WERI-Rb-1 (cell line): Measurements from ENCODE around the gene TBX2.

ENCODE experiments used
- DNase-seq: peaks from one replicate; pipeline ENCODE4 v3.0.0-alpha.2; 2020
- H3K27ac ChIP-seq: fragments of 250-450 bp; sonication (Bioruptor Pico); 2 replicates; pipeline ENCODE4 v1.5.1; 2020; ENCODE audit warnings: mild to moderate bottlenecking, moderate library complexity
- H3K27me3 ChIP-seq: fragments of 250-450 bp; sonication (Bioruptor Pico); 2 replicates; pipeline ENCODE4 v1.5.1; 2021; ENCODE audit warnings: mild to moderate bottlenecking, low read depth, moderate library complexity; ENCODE audit not compliant: insufficient read depth, severe bottlenecking
- H3K36me3 ChIP-seq: fragments of 250-450 bp; sonication (Bioruptor Pico); 2 replicates; pipeline ENCODE4 v1.5.1; 2020; ENCODE audit warnings: mild to moderate bottlenecking, moderate library complexity
- H3K4me3 ChIP-seq: 2 replicates; pipeline ENCODE4 v1.5.1; 2011; ENCODE audit warnings: low read depth, mild to moderate bottlenecking, control low read depth, low read length
- H3K9me3 ChIP-seq: fragments of 250-450 bp; sonication (Bioruptor Pico); 2 replicates; pipeline ENCODE4 v1.5.1; 2021; ENCODE audit warnings: mild to moderate bottlenecking, moderate library complexity; ENCODE audit not compliant: severe bottlenecking
- TF ChIP-seq, protein P1 (sequence below): IDR thresholded peaks from 2 replicates; pipeline ENCODE4 v1.5.1; 2011; ENCODE audit warnings: low read depth, mild to moderate bottlenecking, control low read depth, inconsistent platforms, low read length

Gene TBX2

DNA sequence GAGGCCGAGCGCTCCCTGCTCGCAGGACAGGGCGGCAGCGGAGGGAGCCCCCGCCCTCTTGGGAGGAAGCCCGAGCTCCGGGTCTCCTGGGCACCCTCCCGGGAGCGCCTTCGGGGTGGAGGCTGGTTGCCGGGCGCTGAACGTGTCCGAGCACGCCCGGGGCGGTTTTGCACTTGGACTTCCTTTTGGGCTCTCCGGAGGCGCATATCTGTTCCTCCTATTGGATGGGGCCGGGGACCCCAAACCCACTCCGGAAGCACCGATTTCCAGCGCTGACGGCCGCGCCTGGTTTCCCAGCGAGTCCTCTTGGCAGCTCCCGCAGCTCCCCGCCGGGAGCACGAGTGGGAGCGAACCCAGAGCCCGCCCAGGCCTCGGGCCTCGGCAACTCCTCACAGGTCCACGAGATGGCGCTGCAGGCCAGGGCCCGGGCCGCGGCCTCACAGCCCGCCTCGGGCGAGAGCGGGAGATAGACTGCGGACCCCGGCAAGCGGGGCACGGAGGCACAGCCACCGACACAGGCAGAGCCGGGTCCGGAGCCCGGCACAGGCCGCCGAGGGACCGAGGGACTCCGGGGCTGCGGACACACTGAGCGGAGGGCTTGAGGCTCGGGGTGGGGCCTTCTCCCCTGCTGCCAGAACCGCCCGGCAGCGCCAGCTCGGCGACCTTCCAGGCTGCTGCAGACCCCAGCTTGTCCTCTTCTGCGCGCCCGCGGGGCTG is 12.7 kb downstream of the TBX2 start:
- TF ChIP-seq, protein P1, sequence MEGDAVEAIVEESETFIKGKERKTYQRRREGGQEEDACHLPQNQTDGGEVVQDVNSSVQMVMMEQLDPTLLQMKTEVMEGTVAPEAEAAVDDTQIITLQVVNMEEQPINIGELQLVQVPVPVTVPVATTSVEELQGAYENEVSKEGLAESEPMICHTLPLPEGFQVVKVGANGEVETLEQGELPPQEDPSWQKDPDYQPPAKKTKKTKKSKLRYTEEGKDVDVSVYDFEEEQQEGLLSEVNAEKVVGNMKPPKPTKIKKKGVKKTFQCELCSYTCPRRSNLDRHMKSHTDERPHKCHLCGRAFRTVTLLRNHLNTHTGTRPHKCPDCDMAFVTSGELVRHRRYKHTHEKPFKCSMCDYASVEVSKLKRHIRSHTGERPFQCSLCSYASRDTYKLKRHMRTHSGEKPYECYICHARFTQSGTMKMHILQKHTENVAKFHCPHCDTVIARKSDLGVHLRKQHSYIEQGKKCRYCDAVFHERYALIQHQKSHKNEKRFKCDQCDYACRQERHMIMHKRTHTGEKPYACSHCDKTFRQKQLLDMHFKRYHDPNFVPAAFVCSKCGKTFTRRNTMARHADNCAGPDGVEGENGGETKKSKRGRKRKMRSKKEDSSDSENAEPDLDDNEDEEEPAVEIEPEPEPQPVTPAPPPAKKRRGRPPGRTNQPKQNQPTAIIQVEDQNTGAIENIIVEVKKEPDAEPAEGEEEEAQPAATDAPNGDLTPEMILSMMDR: peak; percentile 98
- H3K27ac ChIP-seq: peak overlapping the region; percentile 92
- peak overlapping the region; percentile 91 for H3K4me3 ChIP-seq
- H3K27me3 ChIP-seq: peaks cover 8% of the 10 kb centered on the region
- no peaks in the 10 kb centered on the region for H3K36me3 ChIP-seq
- no peaks in the 10 kb centered on the region for H3K9me3 ChIP-seq
- peak; percentile 87 for DNase-seq

DNA sequence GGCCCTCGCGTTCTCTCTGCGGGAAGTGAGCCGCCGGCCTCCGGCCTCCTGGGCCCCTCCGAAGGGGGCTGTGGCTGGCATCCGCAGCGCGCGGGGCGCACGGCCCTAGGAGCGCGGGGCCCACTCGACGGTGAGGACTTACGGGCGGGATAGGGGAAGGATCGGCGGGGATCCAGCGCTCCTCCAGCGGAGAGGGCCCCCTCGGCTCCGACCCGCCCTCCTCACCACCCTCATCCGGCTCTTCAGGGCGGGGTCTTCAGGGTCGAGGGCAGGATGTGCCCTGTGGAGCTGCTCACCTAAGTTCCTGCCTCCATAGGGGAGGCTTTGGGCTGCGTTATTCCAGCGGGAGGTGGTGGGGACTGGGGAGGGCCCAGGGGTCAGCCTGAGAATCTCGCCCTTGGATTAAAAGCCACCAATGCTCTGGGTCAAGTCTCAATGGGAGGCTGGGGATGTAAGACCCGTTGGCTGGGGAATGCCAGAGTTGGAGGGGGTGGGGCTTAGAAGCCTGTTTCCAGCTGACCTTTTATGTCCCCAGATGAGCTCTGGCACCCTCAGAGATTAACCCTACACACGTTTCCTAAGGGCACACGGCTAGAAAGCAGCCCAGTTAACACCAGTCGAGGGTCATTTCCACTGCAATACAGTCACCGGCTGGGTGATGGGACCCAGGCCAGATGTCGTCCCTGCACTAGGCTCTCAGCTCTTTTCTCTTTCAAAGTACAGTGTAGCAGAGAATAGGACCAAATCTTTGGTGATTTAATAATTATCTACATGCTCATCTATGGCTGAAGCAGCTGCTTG is 13.4 kb downstream of the TBX2 start:
- peak overlapping the region; percentile 91 for H3K4me3 ChIP-seq
- H3K9me3 ChIP-seq: no peaks in the 10 kb centered on the region
- TF ChIP-seq, protein P1: no peak
- H3K27me3 ChIP-seq: peaks cover 8% of the 10 kb centered on the region
- peak overlapping the region; percentile 92 for H3K27ac ChIP-seq
- H3K36me3 ChIP-seq: no peaks in the 10 kb centered on the region
- DNase-seq: peak; percentile 64

DNA sequence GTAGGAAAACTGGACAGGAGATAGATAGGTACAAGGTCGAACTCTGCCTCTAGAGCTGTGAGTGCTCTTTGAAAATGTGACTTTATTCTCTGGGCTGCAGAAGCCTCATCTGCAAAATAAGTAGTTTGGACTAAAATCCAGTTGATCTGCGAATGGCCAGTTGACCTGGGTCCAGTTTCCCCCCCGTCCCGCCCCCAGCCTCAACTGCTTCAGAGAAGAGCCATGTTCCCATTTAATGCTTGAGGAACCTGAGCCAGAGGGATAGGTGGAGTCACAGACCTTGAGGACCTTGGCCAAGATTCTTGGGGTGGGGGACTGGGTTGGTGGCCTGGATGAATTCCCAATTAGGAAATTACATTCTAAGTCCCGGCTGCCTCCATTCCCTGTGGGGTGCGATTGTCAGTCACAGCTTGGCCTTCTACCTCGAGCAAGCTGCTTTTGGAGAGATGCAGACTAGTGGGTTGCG is 14.1 kb downstream of the TBX2 start:
- Histone ChIP-seq H3K36me3 (no peaks in the 10 kb centered on the region), H3K9me3 (no peaks in the 10 kb centered on the region), H3K27ac (no peak overlapping the region; the same call in 1 of the 2 replicates), H3K27me3 (peaks cover 8% of the 10 kb centered on the region), H3K4me3 (no peak overlapping the region)
- TF ChIP-seq, protein P1: no peak
- no peak for DNase-seq

DNA sequence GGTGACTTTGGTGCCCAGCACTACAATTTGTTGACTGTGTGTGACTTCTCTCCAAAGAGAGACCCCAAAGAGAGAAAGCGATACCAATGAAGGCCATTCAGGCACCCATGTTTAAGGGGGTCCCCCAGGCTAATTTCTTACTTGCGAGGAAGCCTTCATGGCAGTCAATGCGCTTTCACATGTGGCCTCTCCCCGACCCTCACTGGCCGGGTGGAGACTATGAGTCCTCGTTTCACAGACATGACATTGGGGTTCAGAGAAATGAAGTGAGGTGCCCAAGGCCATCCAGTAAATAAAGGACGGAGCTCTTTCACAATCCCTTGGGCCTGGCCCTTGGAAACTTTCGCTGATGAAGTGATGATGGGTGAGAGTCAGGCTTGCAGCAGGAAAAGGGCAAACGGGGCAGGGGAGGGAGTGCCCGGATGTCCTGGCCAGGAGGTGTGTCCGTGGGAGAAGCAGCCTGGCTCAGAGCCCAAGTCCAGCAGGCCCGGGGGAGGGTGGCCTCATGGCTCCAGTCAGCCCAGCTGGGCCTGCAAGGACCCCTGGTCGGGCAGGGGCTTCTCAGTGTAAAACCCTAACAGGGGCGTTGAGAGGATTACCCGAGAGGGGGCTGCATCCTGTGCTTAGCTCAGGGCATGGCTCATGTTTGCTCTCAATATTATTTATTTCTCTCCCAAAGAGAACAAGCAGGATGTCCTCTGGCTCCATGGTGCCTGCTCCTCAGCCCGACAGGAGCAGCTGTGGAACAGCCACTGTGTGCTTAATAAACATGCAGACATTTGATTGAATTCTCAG is 14.7 kb downstream of the TBX2 start:
- Histone ChIP-seq H3K27ac (no peak overlapping the region), H3K4me3 (no peak overlapping the region), H3K9me3 (no peaks in the 10 kb centered on the region), H3K36me3 (no peaks in the 10 kb centered on the region), H3K27me3 (peaks cover 8% of the 10 kb centered on the region)
- DNase-seq: peak; percentile 14
- TF ChIP-seq, protein P1: no peak

DNA sequence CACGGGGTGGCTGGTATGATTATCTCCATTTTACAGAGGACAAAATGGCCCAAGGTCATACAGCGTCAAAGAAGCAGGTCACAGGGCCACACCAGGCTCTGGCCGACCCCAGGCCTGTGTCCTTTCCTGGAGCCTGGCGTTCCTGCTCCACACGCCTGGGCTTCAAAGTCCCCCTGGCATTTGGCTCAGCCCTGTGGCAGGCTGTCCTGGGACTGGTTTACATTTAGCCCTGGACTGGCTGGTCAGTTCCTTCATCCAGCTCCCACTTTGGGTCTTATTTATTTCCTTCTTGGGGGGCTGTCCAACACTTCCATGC is 15.3 kb downstream of the TBX2 start:
- peaks cover 5% of the 10 kb centered on the region for H3K27me3 ChIP-seq
- H3K27ac ChIP-seq: no peak overlapping the region
- no peaks in the 10 kb centered on the region for H3K36me3 ChIP-seq
- TF ChIP-seq, protein P1: no peak
- H3K4me3 ChIP-seq: no peak overlapping the region
- no peaks in the 10 kb centered on the region for H3K9me3 ChIP-seq
- DNase-seq: no peak
